ENCODE measurements around the gene ATP2C1.
A peak's percentile ranks its signal among the peaks of the same experiment; 100 is the strongest.

ATP2C1 gene

DNA sequence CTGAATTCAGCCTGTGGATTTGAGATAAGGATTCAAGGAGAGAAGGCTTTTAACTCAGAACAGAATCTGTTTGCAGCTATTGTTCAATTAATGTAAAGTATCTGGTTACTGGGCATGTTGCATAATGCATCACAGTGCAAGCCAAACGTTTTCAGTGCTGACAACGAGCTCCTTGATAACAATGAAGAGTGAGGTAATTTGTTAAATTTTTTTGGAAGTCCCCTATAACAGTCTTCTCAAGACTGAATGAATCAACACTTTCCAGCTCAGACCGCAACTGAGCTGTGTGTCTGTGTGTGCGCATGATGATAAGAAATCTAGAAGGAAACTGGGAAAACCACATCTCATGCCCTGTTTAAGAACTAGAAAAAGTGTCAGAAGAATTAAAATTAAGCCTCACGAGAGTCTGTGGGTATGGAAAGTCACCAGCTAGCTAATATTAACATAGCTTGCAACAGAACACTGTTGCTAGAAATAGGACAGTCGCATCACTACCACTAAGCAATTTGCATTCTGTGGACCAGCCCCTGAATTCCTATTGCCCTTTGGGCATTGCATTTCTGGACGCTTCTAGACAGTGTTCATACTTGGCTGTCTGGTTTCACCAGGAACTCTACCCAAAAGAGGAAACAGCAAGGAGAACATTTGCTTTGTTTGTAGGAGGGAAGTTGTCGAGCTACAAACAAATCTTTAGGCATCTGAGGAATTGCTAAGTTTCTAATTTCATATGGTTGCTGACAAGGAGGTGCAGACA, 43.7 kb upstream of the ATP2C1 start:
- H4K91ac ChIP-seq (ENCODE audit: low read depth, low read length) = no peak overlapping the region
- H3K23ac ChIP-seq (ENCODE audit: low read length) = no peak overlapping the region
- H3K4me1 ChIP-seq (ENCODE audit: control insufficient read depth in 1 of 2, insufficient read depth in 2 of 2, low read length in 2 of 2) = peaks cover 6 to 7% of the 10 kb centered on the region in 2 experiments
- no peak overlapping the region for H4K8ac ChIP-seq (ENCODE audit: low read depth, low read length)
- H3K79me1 ChIP-seq (ENCODE audit: low read length) = no peaks in the 10 kb centered on the region
- H2BK12ac ChIP-seq (ENCODE audit: low read length) = no peak overlapping the region
- H3K9me3 ChIP-seq (ENCODE audit: insufficient read depth, low read depth, low read length) = no peaks in the 10 kb centered on the region
- no peak overlapping the region for H4K12ac ChIP-seq (ENCODE audit: low read depth, low read length)
- H3K27me3 ChIP-seq (ENCODE audit: insufficient read depth, low read length) = no peaks in the 10 kb centered on the region
- no peak overlapping the region for H2AK5ac ChIP-seq (ENCODE audit: low read length)
- no peak overlapping the region for H3K14ac ChIP-seq (ENCODE audit: low read length)
- H3K4me3 ChIP-seq (ENCODE audit: low read depth, low read length) = no peak overlapping the region
- no peak overlapping the region for H3K18ac ChIP-seq (ENCODE audit: low read length)
- no peak overlapping the region for H3K9ac ChIP-seq (ENCODE audit: low read length)
- H3K27ac ChIP-seq (ENCODE audit: low read depth, low read length) = peak overlapping the region; percentile 87
- H2BK120ac ChIP-seq (ENCODE audit: insufficient read depth, low read length, poor library complexity) = no peak overlapping the region
- DNase-seq = peak; percentile 53
- no peak overlapping the region for H2BK5ac ChIP-seq (ENCODE audit: low read depth, low read length, poor library complexity)
- H2AFZ ChIP-seq (ENCODE audit: insufficient read depth, low read length, poor library complexity) = no peak overlapping the region
- peak overlapping the region; percentile 38 for H3K4me2 ChIP-seq (ENCODE audit: low read length)
- no peaks in the 10 kb centered on the region for H3K36me3 ChIP-seq (ENCODE audit: control insufficient read depth in 1 of 2, insufficient read depth in 2 of 2, low read length in 2 of 2)
- no peak overlapping the region for H3K4ac ChIP-seq (ENCODE audit: low read depth, low read length)
- no peaks in the 10 kb centered on the region for H3K79me2 ChIP-seq (ENCODE audit: control insufficient read depth, insufficient read depth, low read length, poor library complexity)
- no CpG with 5 or more reads among the region's 8 CpGs for WGBS (ENCODE audit: extremely low coverage, insufficient coverage, insufficient read length)

DNA sequence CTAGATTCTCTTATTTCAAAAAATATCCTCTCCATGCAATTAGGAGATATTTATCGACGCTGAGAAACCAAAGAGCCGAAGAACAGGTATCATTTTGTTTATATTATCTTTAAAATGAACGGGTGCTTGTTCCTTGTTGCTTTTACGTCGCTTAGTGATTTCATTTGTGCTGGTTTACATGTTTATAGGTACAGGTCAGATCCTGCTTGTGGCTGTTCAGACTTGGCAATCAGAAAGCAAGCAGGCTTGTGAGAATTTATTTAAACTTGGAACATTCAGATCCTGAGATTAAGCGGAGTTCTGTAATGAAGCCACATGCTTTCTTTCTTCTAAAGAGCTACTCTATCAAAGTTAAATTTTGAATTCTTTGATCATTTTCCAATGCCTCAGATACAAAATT, 43.0 kb upstream of the ATP2C1 start:
- H3K79me1 ChIP-seq (ENCODE audit: low read length) = no peaks in the 10 kb centered on the region
- peak overlapping the region; percentile 87 for H3K27ac ChIP-seq (ENCODE audit: low read depth, low read length)
- no peak overlapping the region for H4K8ac ChIP-seq (ENCODE audit: low read depth, low read length)
- WGBS (ENCODE audit: extremely low coverage, insufficient coverage, insufficient read length) = no CpG with 5 or more reads among the region's 7 CpGs
- H4K91ac ChIP-seq (ENCODE audit: low read depth, low read length) = no peak overlapping the region
- H3K9ac ChIP-seq (ENCODE audit: low read length) = no peak overlapping the region
- no peak overlapping the region for H2BK5ac ChIP-seq (ENCODE audit: low read depth, low read length, poor library complexity)
- no peak overlapping the region for H4K12ac ChIP-seq (ENCODE audit: low read depth, low read length)
- H2AFZ ChIP-seq (ENCODE audit: insufficient read depth, low read length, poor library complexity) = no peak overlapping the region
- no peak overlapping the region for H3K4ac ChIP-seq (ENCODE audit: low read depth, low read length)
- no peak for DNase-seq
- H3K4me1 ChIP-seq (ENCODE audit: control insufficient read depth in 1 of 2, insufficient read depth in 2 of 2, low read length in 2 of 2) = peaks cover 6 to 7% of the 10 kb centered on the region in 2 experiments
- peak overlapping the region; percentile 38 for H3K4me2 ChIP-seq (ENCODE audit: low read length)
- H3K14ac ChIP-seq (ENCODE audit: low read length) = no peak overlapping the region
- H2AK5ac ChIP-seq (ENCODE audit: low read length) = no peak overlapping the region
- H3K18ac ChIP-seq (ENCODE audit: low read length) = no peak overlapping the region
- no peak overlapping the region for H2BK120ac ChIP-seq (ENCODE audit: insufficient read depth, low read length, poor library complexity)
- no peaks in the 10 kb centered on the region for H3K36me3 ChIP-seq (ENCODE audit: control insufficient read depth in 1 of 2, insufficient read depth in 2 of 2, low read length in 2 of 2)
- no peaks in the 10 kb centered on the region for H3K27me3 ChIP-seq (ENCODE audit: insufficient read depth, low read length)
- no peaks in the 10 kb centered on the region for H3K79me2 ChIP-seq (ENCODE audit: control insufficient read depth, insufficient read depth, low read length, poor library complexity)
- no peaks in the 10 kb centered on the region for H3K9me3 ChIP-seq (ENCODE audit: insufficient read depth, low read depth, low read length)
- H2BK12ac ChIP-seq (ENCODE audit: low read length) = no peak overlapping the region
- no peak overlapping the region for H3K23ac ChIP-seq (ENCODE audit: low read length)
- no peak overlapping the region for H3K4me3 ChIP-seq (ENCODE audit: low read depth, low read length)

DNA sequence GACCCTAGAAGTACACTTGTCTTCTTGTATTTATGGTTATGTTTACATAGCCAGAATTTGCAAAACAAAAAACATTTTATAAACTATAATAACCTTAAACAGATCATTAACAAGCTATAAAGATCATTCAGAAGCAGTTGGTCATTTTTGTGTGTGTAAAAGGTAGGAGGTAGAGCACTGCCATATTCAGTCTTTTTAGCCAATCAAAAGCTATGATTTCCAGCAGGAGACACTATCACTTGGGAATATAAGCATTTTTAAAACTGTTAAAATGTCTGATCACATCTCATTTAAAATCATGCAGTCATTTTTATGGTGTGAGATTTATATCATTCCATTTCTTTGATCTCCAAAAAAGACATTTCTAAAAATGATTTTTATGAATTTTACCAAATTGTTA, 42.6 kb upstream of the ATP2C1 start:
- Histone ChIP-seq H3K14ac (ENCODE audit: low read length) (no peak overlapping the region), H3K4me1 (ENCODE audit: control insufficient read depth in 1 of 2, insufficient read depth in 2 of 2, low read length in 2 of 2) (peaks cover 6 to 7% of the 10 kb centered on the region in 2 experiments), H2BK120ac (ENCODE audit: insufficient read depth, low read length, poor library complexity) (no peak overlapping the region), H2AK5ac (ENCODE audit: low read length) (no peak overlapping the region), H2AFZ (ENCODE audit: insufficient read depth, low read length, poor library complexity) (no peak overlapping the region), H3K23ac (ENCODE audit: low read length) (no peak overlapping the region), H3K9ac (ENCODE audit: low read length) (no peak overlapping the region), H3K9me3 (ENCODE audit: insufficient read depth, low read depth, low read length) (no peaks in the 10 kb centered on the region), H2BK5ac (ENCODE audit: low read depth, low read length, poor library complexity) (no peak overlapping the region), H3K27ac (ENCODE audit: low read depth, low read length) (no peak overlapping the region), H3K4ac (ENCODE audit: low read depth, low read length) (no peak overlapping the region), H4K8ac (ENCODE audit: low read depth, low read length) (no peak overlapping the region), H3K27me3 (ENCODE audit: insufficient read depth, low read length) (no peaks in the 10 kb centered on the region), H4K12ac (ENCODE audit: low read depth, low read length) (no peak overlapping the region), H3K18ac (ENCODE audit: low read length) (no peak overlapping the region), H4K91ac (ENCODE audit: low read depth, low read length) (no peak overlapping the region), H3K4me3 (ENCODE audit: low read depth, low read length) (no peak overlapping the region), H3K79me1 (ENCODE audit: low read length) (no peaks in the 10 kb centered on the region), H3K79me2 (ENCODE audit: control insufficient read depth, insufficient read depth, low read length, poor library complexity) (no peaks in the 10 kb centered on the region), H3K4me2 (ENCODE audit: low read length) (no peak overlapping the region), H3K36me3 (ENCODE audit: control insufficient read depth in 1 of 2, insufficient read depth in 2 of 2, low read length in 2 of 2) (no peaks in the 10 kb centered on the region), H2BK12ac (ENCODE audit: low read length) (no peak overlapping the region)
- no peak for DNase-seq

DNA sequence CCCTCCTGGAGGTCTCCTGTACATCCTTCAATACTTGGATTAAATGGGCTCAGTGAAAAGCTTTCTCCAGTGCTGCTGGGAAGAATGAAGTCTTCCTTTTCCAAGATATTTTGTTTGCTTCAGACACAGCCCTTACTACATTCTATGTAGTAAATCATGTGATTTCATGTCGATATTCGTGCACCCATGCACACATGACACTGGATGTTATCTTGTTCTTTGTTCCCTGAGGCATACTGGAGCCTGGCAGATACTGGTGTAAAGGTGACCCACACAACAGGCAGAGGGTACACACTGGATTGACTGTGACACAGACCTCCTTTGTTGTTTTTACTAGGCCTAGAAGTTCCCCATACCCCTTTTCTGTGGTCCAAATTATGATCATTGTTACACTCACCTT, 40.3 kb upstream of the ATP2C1 start:
- Histone ChIP-seq H2BK5ac (ENCODE audit: low read depth, low read length, poor library complexity) (no peak overlapping the region), H3K4me1 (ENCODE audit: control insufficient read depth in 1 of 2, insufficient read depth in 2 of 2, low read length in 2 of 2) (peaks cover 6 to 7% of the 10 kb centered on the region in 2 experiments), H3K79me1 (ENCODE audit: low read length) (no peaks in the 10 kb centered on the region), H2AFZ (ENCODE audit: insufficient read depth, low read length, poor library complexity) (no peak overlapping the region), H3K4me2 (ENCODE audit: low read length) (no peak overlapping the region), H3K18ac (ENCODE audit: low read length) (no peak overlapping the region), H3K79me2 (ENCODE audit: control insufficient read depth, insufficient read depth, low read length, poor library complexity) (no peaks in the 10 kb centered on the region), H3K36me3 (ENCODE audit: control insufficient read depth in 1 of 2, insufficient read depth in 2 of 2, low read length in 2 of 2) (no peaks in the 10 kb centered on the region), H3K4ac (ENCODE audit: low read depth, low read length) (no peak overlapping the region), H4K91ac (ENCODE audit: low read depth, low read length) (no peak overlapping the region), H3K4me3 (ENCODE audit: low read depth, low read length) (no peak overlapping the region), H3K14ac (ENCODE audit: low read length) (no peak overlapping the region), H3K23ac (ENCODE audit: low read length) (no peak overlapping the region), H2AK5ac (ENCODE audit: low read length) (no peak overlapping the region), H3K9ac (ENCODE audit: low read length) (no peak overlapping the region), H2BK12ac (ENCODE audit: low read length) (no peak overlapping the region), H4K12ac (ENCODE audit: low read depth, low read length) (no peak overlapping the region), H3K27ac (ENCODE audit: low read depth, low read length) (no peak overlapping the region), H4K8ac (ENCODE audit: low read depth, low read length) (no peak overlapping the region), H3K27me3 (ENCODE audit: insufficient read depth, low read length) (no peaks in the 10 kb centered on the region), H3K9me3 (ENCODE audit: insufficient read depth, low read depth, low read length) (no peaks in the 10 kb centered on the region), H2BK120ac (ENCODE audit: insufficient read depth, low read length, poor library complexity) (no peak overlapping the region)
- no peak for DNase-seq
- WGBS (ENCODE audit: extremely low coverage, insufficient coverage, insufficient read length) = no CpG with 5 or more reads among the region's 2 CpGs

Data from trophoblast cell (in vitro differentiated cells and primary cell).